BJ (cell line): ENCODE measurements around the gene DLG5. TPM values are rescaled to one million over a fixed set of nuclear protein-coding genes. Genes with fewer than 3 reads are reported as not detected.

Experiments
- CTCF ChIA-PET: fragments of 350-600 bp; formaldehyde crosslinking; extraction: SDS; loops from one replicate; lab custom pipeline; 2021; ENCODE audit warnings: antibody characterized with exemption, inconsistent platforms; lab: Yijun Ruan, JAX
- POLR2A ChIA-PET: fragments of 300-600 bp; sonication (Branson Sonifier 250); formaldehyde crosslinking; extraction: SDS; loops from one replicate; lab custom pipeline; 2021; ENCODE audit warnings: antibody characterized with exemption; lab: Charles Lee
- DNase-seq: peaks from one replicate; pipeline ENCODE4 v3.0.0-alpha.2; 2011; ENCODE audit warnings: low read depth
- H3K27me3 ChIP-seq: 2 replicates; pipeline ENCODE4 v1.6.0; 2011; ENCODE audit warnings: low read length; ENCODE audit not compliant: control insufficient read depth, insufficient read depth
- H3K36me3 ChIP-seq: 2 replicates; pipeline ENCODE4 v1.5.1; 2011; ENCODE audit warnings: low read length; ENCODE audit not compliant: control insufficient read depth, insufficient read depth
- H3K4me3 ChIP-seq: 2 replicates; pipeline ENCODE4 v1.5.1; 2011; ENCODE audit warnings: low read depth, mild to moderate bottlenecking, control low read depth, low read length
- CTCF ChIP-seq: IDR thresholded peaks from 2 replicates; pipeline ENCODE4 v1.5.1; 2011; ENCODE audit warnings: low read depth, mild to moderate bottlenecking, control low read depth, inconsistent platforms, low read length, moderate library complexity; ENCODE audit not compliant: insufficient read depth
- polyA plus RNA-seq: library from polyadenylated mRNA; depleted of rRNA; stranded (reverse); fragments of >200 nt; gene quantifications from 2 replicates; pipeline ENCODE4 v1.2.3, GENCODE V29; 2011

Gene DLG5
- polyA plus RNA-seq, 1 experiment = 21.9 TPM

- Histone ChIP-seq H3K4me3 (no peak overlapping the region), H3K36me3 (no peaks in the 10 kb centered on the region; the same call in 1 of the 2 replicates), H3K27me3 (no peaks in the 10 kb centered on the region)
- no peak for TF ChIP-seq CTCF
- ChIA-PET POLR2A (no interaction called here), CTCF (interaction anchor here (1.3 kb wide), 1 partner anchor 46 kb away, joined by 5 read pairs; no protein-coding TSS in a partner anchor)
- no peak for DNase-seq
Measured at GRCh38 chr10:77893386-77893785, 33.2 kb downstream of the DLG5 start.

- ChIA-PET POLR2A (no interaction called here), CTCF (interaction anchor here (0.6 kb wide), 1 partner anchor 31 kb away, joined by 3 read pairs; no protein-coding TSS in a partner anchor)
Measured at GRCh38 chr10:77892761-77893160, 33.8 kb downstream of the DLG5 start.

GRCh38 chr10:77892021-77892739 is 34.4 kb downstream of the DLG5 start:
- no peak overlapping the region for H3K4me3 ChIP-seq
- POLR2A ChIA-PET = no interaction called here
- no peaks in the 10 kb centered on the region for H3K27me3 ChIP-seq
- TF ChIP-seq CTCF = no peak
- H3K36me3 ChIP-seq = no peaks in the 10 kb centered on the region; the same call in 1 of the 2 replicates
- DNase-seq = no peak
- CTCF ChIA-PET = interaction anchor here (0.6 kb wide), 1 partner anchor 31 kb away, joined by 3 read pairs; no protein-coding TSS in a partner anchor

More at GRCh38 chr10:77892761-77893160, 33.8 kb downstream of the DLG5 start:
- H3K27me3 ChIP-seq = no peaks in the 10 kb centered on the region
- no peak for TF ChIP-seq CTCF
- no peak overlapping the region for H3K4me3 ChIP-seq
- no peak for DNase-seq
- H3K36me3 ChIP-seq = no peaks in the 10 kb centered on the region; the same call in 1 of the 2 replicates

- POLR2A ChIA-PET = no interaction called here
- Histone ChIP-seq H3K4me3 (no peak overlapping the region), H3K36me3 (no peaks in the 10 kb centered on the region; the same call in 1 of the 2 replicates), H3K27me3 (no peaks in the 10 kb centered on the region)
- CTCF ChIA-PET = interaction anchor here (1.7 to 1.9 kb wide), 2 partner anchors 10 to 35 kb away, joined by 6 read pairs; no protein-coding TSS in a partner anchor
- TF ChIP-seq CTCF = no peak
- DNase-seq = no peak
Measured at GRCh38 chr10:77890097-77890496, 36.5 kb downstream of the DLG5 start.

GRCh38 chr10:77889277-77889903 is 37.2 kb downstream of the DLG5 start:
- CTCF ChIA-PET = interaction anchor here (1.7 to 1.9 kb wide), 2 partner anchors 10 to 36 kb away, joined by 6 read pairs; no protein-coding TSS in a partner anchor
- H3K36me3 ChIP-seq = peaks cover 1% of the 10 kb centered on the region
- no peaks in the 10 kb centered on the region for H3K27me3 ChIP-seq
- no peak for TF ChIP-seq CTCF
- H3K4me3 ChIP-seq = no peak overlapping the region
- DNase-seq = no peak
- POLR2A ChIA-PET = no interaction called here
